NB4 (cell line): ENCODE measurements around the gene SREBF1.

ENCODE experiments used
- DNase-seq: peaks from one replicate; pipeline ENCODE4 v3.0.0; 2010; ENCODE audit warnings: low read depth
- H3K4me3 ChIP-seq: one replicate; pipeline ENCODE4 v1.5.1; 2011; ENCODE audit warnings: mild to moderate bottlenecking, low read depth, low read length, moderate library complexity
- CTCF ChIP-seq: IDR thresholded peaks from one replicate; pipeline ENCODE4 v1.5.1; 2012; ENCODE audit warnings: low read depth, low read length
- MAX ChIP-seq: IDR thresholded peaks from 2 replicates; pipeline ENCODE4 v1.6.1; 2011; ENCODE audit warnings: low read depth, low read length
- MYC ChIP-seq: IDR thresholded peaks from 2 replicates; pipeline ENCODE4 v1.6.1; 2011; ENCODE audit warnings: low read depth, low read length
- POLR2A ChIP-seq: IDR thresholded peaks from 2 replicates; pipeline ENCODE4 v1.6.1; 2011; ENCODE audit warnings: mild to moderate bottlenecking; ENCODE audit not compliant: insufficient read length; ENCODE audit errors: extremely low read depth

The SREBF1 gene

GRCh38 chr17:17837380-17837821 lies 615 bp upstream of the SREBF1 start:
- TF ChIP-seq MAX (no peak), CTCF (no peak), MYC (no peak), POLR2A (no peak)
- DNase-seq, result peak; percentile 58
- peak overlapping the region; percentile 80 for H3K4me3 ChIP-seq

GRCh38 chr17:17836250-17836817 lies 452 bp downstream of the SREBF1 start:
- no peak for TF ChIP-seq CTCF
- peak; percentile 88 for TF ChIP-seq MYC
- TF ChIP-seq MAX, result peak; percentile 82
- peak; percentile 92 for TF ChIP-seq POLR2A
- peak; percentile 95 for DNase-seq
- peak overlapping the region; percentile 80 for H3K4me3 ChIP-seq

GRCh38 chr17:17835415-17836249 lies 1.2 kb downstream of the SREBF1 start:
- no peak for TF ChIP-seq POLR2A
- no peak for TF ChIP-seq MYC
- TF ChIP-seq CTCF, result no peak
- no peak for TF ChIP-seq MAX
- H3K4me3 ChIP-seq, result peak overlapping the region; percentile 80
- no peak for DNase-seq

- TF ChIP-seq MAX (no peak), CTCF (no peak), MYC (no peak), POLR2A (no peak)
- H3K4me3 ChIP-seq, result peak overlapping the region; percentile 80
- no peak for DNase-seq
These were observed 1.8 kb downstream of the SREBF1 start for GRCh38 chr17:17834974-17835373.

- H3K4me3 ChIP-seq, result no peak overlapping the region
- no peak for DNase-seq
- no peak for TF ChIP-seq MAX
- TF ChIP-seq CTCF, result no peak
- TF ChIP-seq MYC, result no peak
- no peak for TF ChIP-seq POLR2A
These were observed 3.0 kb downstream of the SREBF1 start for GRCh38 chr17:17833658-17834357.
